Neural cell (in vitro differentiated cells): ENCODE measurements around the gene CHST8.

ENCODE experiments used
- CTCF ChIP-seq: fragments of 450-650 bp; IDR thresholded peaks from 2 replicates; pipeline ENCODE4 v1.5.1; 2014; ENCODE audit warnings: antibody characterized with exemption, mild to moderate bottlenecking, moderate library complexity; ENCODE audit not compliant: poor library complexity, severe bottlenecking
- EP300 ChIP-seq: fragments of 450-650 bp; conservative IDR thresholded peaks from 2 replicates; pipeline ENCODE4 v1.6.1; 2014; ENCODE audit warnings: antibody characterized with exemption, mild to moderate bottlenecking, moderate library complexity; ENCODE audit not compliant: poor library complexity, severe bottlenecking
- EZH2 ChIP-seq: fragments of 200-600, 300-800 bp; shearing (Covaris generic), sonication (generic); IDR thresholded peaks from 2 replicates; pipeline ENCODE4 v1.6.1; 2014; ENCODE audit warnings: antibody characterized with exemption, low read length, borderline replicate concordance, mild to moderate bottlenecking; ENCODE audit not compliant: insufficient read depth, poor library complexity, severe bottlenecking
- MXI1 ChIP-seq: fragments of 450-650 bp; conservative IDR thresholded peaks from 2 replicates; pipeline ENCODE4 v1.6.1; 2014; ENCODE audit warnings: antibody characterized with exemption, mild to moderate bottlenecking; ENCODE audit not compliant: poor library complexity, severe bottlenecking
- TF ChIP-seq, protein P1 (sequence below): IDR thresholded peaks from 2 replicates; pipeline ENCODE4 v1.6.1; 2012; ENCODE audit warnings: borderline replicate concordance

DNA sequence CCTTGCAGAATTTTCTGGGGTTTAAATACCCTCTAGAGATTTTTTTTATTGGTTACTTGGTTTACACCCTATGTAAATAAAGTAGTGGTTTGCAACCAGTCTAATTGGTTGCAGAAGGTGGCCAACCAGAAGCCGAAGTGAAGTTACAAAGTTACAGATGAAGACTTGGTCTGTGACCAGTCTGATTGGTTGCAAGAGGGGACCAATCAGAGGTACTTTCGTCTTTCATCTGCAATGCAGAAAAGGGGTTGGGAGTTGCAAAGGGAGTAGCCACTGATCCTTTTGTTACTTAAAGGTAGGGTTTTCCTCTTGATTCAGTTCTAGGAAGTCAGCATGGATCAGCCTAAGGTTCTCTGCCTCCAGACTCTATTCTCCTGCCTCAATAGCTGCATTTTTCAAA is 48.8 kb upstream of the CHST8 start:
- TF ChIP-seq CTCF (no peak), EP300 (no peak), EZH2 (no peak), MXI1 (no peak)
- TF ChIP-seq, protein P1, sequence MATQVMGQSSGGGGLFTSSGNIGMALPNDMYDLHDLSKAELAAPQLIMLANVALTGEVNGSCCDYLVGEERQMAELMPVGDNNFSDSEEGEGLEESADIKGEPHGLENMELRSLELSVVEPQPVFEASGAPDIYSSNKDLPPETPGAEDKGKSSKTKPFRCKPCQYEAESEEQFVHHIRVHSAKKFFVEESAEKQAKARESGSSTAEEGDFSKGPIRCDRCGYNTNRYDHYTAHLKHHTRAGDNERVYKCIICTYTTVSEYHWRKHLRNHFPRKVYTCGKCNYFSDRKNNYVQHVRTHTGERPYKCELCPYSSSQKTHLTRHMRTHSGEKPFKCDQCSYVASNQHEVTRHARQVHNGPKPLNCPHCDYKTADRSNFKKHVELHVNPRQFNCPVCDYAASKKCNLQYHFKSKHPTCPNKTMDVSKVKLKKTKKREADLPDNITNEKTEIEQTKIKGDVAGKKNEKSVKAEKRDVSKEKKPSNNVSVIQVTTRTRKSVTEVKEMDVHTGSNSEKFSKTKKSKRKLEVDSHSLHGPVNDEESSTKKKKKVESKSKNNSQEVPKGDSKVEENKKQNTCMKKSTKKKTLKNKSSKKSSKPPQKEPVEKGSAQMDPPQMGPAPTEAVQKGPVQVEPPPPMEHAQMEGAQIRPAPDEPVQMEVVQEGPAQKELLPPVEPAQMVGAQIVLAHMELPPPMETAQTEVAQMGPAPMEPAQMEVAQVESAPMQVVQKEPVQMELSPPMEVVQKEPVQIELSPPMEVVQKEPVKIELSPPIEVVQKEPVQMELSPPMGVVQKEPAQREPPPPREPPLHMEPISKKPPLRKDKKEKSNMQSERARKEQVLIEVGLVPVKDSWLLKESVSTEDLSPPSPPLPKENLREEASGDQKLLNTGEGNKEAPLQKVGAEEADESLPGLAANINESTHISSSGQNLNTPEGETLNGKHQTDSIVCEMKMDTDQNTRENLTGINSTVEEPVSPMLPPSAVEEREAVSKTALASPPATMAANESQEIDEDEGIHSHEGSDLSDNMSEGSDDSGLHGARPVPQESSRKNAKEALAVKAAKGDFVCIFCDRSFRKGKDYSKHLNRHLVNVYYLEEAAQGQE = no peak
